HG02981 (cell line): Measurements from ENCODE around the gene FOXL3.
"Not testable (repeated sequence)": the region's sequence is repeated elsewhere in the genome, so short reads cannot be mapped to it uniquely, and the experiment has no call there.

Experiments used
- ATAC-seq: cut with Tn5 transposase; IDR thresholded peaks from one replicate; pipeline ENCODE4 v1.9.1; 2021; ENCODE audit warnings: mild to moderate bottlenecking, moderate library complexity; ENCODE audit not compliant: unreplicated experiment

FOXL3 gene

GRCh38 chr7:286266-286665, 3.7 kb upstream of the FOXL3 start:
- ATAC-seq = no peak

DNA sequence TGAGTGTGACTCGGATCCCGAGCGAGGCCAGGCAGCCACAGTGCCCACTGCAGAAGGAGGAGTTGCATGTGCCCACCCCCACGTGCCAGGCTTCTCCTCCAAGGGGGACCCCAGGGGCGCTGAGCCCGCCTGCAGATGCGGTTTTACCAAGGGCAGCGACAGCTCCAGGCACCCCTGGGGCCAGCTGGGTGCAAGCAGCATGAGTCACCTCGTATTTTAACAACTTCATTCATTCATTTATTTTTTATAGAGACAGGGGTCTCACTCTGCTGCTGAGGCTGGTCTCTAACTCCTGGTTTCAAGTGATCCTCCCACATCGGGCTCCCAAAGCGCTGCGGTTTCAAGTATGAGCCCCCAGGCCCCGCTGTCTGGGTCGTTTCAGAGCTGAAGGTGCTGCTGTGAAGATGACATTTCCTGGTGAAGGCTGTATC, 1.3 kb upstream of the FOXL3 start:
- ATAC-seq = no peak

DNA sequence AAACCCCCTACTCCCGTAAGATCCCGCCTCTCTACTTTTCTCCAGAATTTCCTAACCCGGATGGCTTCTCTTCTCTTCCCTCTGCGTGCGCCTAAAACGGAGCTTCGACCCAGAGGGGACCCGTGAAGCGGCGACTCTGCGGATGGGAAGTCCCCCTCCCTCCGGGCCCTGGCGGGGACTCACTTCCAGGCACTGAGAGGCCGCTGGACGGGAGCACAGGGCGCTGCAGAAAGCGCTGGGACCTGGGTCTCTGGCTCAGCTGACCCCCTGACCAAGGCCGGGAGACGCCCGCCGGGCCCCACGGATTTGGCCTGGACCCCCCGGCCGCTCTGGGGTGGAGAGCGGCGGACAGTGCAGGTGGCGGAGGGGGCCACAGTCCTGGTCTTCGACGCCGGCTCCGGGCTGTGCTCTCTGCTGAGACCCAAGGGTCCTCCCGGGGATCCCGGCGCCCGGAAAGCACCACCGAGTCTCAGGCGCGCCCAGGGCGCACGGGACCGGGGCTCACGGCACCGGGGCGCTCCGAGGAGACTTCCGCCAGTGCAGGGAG, 688 bp upstream of the FOXL3 start:
- no peak for ATAC-seq

DNA sequence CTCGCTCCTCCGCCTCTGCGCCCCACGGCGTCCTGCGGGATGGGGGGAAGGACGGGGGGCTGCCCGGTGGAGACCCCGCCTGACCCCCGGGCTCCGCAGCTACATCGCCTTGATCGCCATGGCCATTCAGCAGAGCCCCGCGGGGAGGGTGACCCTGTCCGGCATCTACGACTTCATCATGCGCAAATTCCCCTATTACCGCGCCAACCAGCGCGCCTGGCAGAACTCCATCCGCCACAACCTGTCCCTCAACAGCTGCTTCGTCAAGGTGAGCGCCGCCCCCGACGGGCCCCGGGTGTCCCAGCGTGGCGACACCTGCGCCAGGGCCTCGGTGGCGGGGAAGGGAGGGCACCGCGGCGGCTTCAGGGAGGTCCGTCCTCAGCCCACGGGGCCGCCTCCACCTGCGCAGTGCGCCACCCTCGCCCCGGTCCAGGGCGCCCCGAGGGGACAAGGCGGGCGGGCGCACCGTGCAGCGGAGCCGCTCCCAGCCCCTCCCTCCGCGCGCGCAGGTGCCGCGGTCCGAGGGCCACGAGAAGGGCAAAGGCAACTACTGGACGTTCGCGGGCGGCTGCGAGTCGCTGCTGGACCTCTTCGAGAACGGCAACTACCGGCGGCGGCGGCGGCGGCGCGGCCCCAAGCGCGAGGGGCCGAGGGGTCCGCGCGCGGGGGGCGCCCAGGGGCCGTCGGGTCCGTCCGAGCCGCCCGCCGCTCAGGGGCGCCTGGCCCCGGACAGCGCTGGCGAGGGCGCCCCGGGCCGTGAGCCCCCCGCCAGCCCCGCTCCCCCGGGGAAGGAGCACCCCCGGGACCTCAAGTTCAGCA, 793 bp downstream of the FOXL3 start:
- no peak for ATAC-seq

DNA sequence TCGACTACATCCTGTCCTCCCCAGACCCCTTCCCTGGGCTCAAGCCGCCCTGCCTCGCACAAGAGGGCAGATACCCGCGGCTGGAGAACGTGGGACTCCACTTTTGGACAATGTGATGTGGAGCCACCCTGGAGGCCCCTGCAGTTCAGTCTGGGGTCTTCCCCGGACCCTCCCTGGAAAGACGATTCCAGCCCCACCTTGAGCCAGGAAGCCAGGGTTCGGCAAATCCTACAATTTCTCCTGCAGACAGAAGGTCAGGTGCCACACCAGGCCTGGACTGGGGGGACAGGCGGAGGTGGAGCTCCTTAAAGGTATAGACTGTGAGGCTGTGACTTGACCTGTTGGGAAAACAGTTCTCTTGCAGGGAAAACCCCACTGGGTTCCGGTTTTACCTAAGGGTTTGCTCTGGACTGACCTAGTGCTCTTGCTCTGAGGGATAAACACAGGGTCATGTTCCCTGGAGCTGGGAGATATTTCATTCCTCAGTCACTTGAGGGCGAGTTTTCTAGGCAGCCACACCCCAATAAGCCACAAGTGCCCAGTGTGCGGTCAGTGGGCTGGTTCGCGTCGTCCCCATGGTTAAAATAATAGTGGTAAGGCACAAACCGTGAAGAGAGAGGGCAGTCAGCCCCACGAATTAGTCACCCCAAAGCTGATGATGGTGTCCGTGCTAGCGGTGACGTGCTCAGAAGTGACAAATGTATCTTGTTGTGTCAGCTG, 1.6 kb downstream of the FOXL3 start:
- ATAC-seq = no peak

DNA sequence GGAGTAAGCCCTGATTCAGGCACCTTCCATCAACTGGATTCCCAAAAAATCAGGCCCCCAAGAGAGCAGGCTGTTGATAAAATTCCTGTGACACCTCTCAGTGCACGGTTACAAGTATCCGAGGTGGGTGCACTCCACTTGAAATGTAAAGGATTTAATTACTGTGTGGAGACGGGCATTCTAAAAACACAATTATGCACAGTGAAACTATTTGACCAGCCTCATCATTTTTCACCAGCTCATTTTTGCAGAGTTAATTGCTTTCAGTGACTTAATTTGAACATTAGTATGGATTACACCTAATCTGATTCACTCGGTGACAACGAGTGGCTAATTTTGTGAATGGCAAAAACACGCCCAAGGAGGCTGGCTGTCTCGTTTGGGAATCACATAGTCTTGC, 2.3 kb downstream of the FOXL3 start:
- ATAC-seq = no peak

DNA sequence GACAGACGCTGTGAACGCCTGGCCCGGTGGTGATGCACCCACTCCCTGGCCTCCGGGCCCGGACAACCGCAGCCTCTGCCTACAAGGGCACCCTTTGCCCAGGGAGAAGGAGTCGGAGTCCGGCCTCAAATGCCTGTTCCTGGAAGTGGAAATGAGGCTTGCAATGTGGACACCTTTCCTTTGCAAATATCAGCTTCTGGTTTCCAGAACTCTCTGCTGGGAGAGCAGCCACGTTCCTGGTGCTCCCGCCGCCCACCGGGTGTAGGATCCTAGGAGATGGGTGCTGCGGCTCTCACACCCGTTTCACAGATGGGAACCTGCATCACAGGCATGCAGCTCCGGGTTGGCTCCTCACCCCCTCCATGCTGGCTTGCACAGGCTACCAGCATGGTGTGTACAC, 2.9 kb downstream of the FOXL3 start:
- ATAC-seq = no peak

DNA sequence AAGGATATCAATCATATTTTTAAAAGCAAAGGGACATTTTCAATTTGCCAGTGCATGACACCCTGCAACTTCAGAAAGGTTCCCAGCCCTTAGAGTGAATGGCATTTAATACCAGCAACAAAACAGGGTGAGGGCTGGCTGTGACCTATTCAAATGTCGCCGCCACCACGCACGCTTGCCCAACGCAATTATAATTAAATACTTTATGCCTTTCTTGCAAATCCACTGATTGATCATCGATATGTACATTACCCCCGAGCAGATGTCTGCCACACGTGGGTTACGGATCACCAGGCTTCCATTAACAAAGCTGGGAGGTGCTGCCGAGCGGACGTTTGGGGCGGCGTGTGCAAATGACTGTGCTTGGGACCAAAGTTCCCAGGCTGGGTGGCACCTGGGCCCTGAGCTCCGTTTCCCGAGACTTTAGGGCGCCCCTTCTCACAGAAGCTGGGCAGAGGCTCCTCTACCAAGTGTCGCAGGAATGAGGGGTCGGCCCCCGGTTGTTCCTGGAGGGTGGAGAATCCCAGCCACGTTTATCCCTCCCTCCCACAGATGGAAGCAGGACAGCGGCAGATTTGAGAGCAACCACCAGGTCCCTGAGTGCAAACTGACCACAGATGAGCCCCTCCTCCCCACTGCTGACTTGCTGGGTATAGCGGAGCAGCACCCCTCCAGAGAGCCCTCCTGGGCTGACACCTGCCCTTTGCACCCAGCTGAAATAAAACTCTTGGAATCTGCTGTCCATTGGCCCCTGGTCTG, 3.9 kb downstream of the FOXL3 start:
- ATAC-seq = no peak

- no peak for ATAC-seq
Observed at GRCh38 chr7:294440-295154, 4.6 kb downstream of the FOXL3 start.

GRCh38 chr7:295155-296154, 5.5 kb downstream of the FOXL3 start:
- ATAC-seq = no peak

DNA sequence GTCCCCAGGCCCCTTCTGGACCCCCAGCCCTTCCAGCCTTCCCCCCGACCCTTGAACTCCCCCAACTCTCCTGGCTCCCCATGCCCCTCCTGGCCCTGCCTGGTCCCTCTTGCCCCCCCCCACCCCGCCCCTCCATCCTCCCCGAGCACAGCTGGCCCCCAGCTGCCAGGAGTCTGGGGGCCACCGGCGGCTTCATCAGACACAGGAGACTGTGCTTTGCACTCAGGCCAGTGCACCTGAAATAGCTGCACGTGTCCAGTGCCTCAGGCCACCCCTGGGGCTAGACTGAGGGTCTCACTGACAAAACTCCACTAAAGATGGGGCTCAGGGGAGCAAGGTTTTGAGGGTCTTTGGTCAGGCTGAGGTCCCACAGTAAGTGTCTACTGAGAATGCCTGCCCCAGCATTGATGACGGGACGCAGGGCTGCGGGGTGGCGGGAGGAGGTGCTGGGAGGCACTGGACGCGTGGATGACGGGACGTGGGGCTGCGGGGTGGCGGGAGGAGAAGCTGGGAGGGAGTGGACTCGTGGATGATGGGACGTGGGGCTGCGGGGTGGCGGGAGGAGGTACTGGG, 6.5 kb downstream of the FOXL3 start:
- no peak for ATAC-seq

DNA sequence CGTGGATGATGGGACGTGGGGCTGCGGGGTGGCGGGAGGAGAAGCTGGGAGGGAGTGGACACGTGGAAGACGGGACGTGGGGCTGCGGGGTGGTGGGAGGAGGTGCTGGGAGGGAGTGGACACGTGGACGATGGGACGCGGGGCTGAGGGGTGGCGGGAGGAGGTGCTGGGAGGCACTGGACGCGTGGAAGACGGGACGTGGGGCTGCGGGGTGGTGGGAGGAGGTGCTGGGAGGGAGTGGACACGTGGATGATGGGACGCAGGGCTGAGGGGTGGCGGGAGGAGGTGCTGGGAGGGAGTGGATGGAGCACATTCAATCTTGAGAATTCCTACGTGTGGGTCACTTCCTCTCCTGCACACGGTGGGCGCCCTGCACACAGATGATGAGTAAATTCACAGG, 7.2 kb downstream of the FOXL3 start:
- ATAC-seq = not testable (repeated sequence)

DNA sequence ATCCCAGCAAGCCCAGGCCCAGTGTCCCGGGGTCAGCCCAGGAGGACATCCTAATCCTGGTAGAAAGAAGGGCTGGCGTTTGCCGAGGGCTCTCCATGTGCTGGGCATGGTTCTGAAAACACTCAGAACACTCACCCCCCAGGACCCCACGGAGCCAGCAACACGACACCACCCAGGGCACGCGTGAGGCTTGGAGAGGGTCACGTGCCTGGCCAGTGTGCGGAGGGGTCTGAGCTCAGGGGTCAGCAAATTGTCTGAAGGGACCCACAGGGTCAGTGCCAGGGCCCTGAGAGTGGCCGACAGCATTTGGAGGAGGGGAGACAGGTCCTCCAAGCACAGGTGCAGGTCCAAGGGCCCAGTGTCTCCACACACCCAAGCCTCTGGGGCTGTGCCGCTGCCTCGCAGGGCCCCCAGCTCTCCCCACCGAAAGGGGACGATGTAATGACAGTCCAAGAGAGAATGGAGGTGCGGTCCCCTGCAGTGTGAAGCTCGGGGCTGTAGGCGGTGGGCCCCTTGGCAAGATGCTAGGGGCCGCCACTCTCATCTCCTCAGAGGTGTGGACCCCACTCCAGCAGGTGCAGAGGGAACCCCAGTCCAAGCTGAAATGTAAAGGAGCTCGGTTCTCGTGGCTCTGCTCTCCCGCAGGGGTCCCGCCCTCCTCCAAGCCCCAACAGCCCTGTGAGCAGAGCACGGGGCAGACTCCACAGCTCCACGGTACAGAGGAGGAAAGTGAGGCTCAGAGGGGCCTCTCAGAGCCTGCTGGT, 7.8 kb downstream of the FOXL3 start:
- ATAC-seq = no peak

DNA sequence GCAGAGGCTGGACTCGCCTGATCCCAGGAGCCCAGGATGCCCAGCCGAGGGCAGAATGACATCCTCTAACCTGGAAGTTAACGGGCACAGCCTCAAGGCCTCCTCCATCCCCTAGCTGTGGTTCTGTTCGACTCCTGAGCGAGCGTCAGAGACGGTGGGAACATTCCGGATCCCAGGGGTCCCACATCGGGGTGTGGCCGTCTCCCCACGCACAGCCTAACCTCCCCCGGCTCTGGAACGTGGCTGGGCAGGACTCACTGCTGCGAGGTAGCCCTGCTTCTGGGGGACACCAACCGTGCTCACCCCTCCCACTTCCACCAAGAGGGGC, 8.4 kb downstream of the FOXL3 start:
- no peak for ATAC-seq

DNA sequence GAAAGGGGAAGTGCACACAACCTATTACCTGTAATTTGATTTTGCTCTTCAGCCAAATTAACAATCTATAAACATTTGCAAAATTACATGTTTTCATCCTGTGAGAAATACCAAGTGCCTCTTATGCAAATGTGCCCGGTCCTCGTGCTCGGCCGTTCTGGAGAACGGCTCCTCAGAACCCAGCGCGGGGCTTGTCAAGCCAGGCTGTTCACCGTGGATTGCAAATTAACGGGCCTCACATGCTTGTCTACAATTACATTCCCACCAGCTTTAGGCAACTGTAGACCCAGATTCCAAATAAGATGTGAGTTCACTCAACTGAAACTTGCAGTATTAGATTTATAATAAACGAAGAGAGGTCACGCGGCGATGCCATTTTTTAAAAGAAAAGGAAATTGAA, 8.8 kb downstream of the FOXL3 start:
- no peak for ATAC-seq

DNA sequence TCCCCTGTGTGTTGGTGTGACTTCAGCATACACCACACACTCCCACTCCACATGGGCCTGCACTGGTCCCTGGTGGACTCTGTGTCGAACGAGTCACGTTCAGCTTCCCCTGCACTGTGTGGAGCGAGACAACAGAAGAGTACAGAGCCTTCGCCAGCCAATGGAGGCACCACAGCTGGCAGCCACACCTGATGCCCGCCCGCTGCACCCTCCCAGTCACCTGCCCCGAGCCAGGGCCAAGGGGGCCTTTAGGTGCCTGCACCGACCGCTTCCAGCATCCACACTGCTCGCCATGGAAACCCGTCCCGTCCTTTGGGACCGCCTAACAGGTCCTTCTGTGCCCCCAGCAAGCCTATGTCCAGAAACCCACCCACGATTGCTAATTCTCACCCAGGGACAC, 9.2 kb downstream of the FOXL3 start:
- no peak for ATAC-seq

GRCh38 chr7:299628-300027, 9.7 kb downstream of the FOXL3 start:
- no peak for ATAC-seq

DNA sequence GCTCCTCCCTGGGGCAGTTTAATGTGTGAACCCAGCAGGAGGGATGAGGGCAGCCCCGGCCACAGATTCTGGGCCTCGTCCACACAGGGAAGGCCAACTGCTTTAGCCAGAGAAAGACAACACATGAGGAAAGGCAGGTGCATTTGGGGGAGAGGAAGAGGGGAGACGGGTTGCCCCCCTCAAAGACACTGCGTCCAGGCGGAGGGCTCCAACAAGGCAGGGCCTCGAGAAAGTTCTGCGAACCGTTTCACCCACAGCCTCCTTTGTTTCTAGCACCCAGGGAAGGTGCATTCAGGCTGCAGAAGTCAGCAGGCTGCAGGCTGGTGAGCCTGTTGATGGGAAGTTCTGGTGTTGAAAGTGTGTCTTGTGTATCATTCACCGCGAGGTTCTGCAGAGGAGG, 10.1 kb downstream of the FOXL3 start:
- ATAC-seq = no peak
